GM12878 (cell line): Measurements from ENCODE around the gene C18orf54. TPM values are rescaled to one million over a fixed set of nuclear protein-coding genes. Genes with fewer than 3 reads are reported as not detected.

Source experiments
- ATAC-seq: fragments of 200-7000 bp; cut with Tn5 transposase; 3 replicates; pipeline ENCODE4 v1.9.1; 2020; ENCODE audit warnings: mild to moderate bottlenecking, moderate library complexity
- BruUV-seq: library from RNA; stranded (reverse); fragments of 400-500 nt; replicated peaks from 2 replicates; lab custom pipeline; 2021; lab: Mats Ljungman, UMichigan
- CTCF ChIA-PET: fragments of 300-600 bp; sonication (Branson Sonifier 250); formaldehyde crosslinking; extraction: SDS; loops from one replicate; lab custom pipeline; 2021; ENCODE audit warnings: inconsistent platforms; lab: Yijun Ruan, JAX
- POLR2A ChIA-PET: fragments of 350-600 bp; formaldehyde crosslinking; extraction: SDS; loops from one replicate; lab custom pipeline; 2021; ENCODE audit warnings: inconsistent platforms; lab: Charles Lee
- RAD21 ChIA-PET: fragments of 300-600 bp; sonication (Branson Sonifier 250); formaldehyde crosslinking; loops from one replicate; lab custom pipeline; 2023; ENCODE audit warnings: antibody characterized with exemption; ENCODE audit not compliant: unreplicated experiment; lab: Charles Lee
- SMC1A ChIA-PET: fragments of 300-600 bp; sonication (Branson Sonifier 250); formaldehyde crosslinking; loops from one replicate; lab custom pipeline; 2023; ENCODE audit not compliant: unreplicated experiment, uncharacterized antibody; lab: Charles Lee
- DNase-seq: peaks from one replicate; pipeline ENCODE4 v3.0.0-alpha.2; 2011; ENCODE audit warnings: low read depth, low spot score
- FAIRE-seq: peaks from 3 replicates; lab custom pipeline; 2011; peaks lifted over from hg19 to GRCh38; lab: Jason Lieb, UNC
- H2AFZ ChIP-seq: 2 replicates; pipeline ENCODE4 v1.6.0; 2011; ENCODE audit warnings: low read depth, low read length, control low read depth; ENCODE audit not compliant: control insufficient read depth
- H3K27ac ChIP-seq: 2 replicates; pipeline ENCODE4 v1.5.1; 2011; ENCODE audit warnings: control low read depth; ENCODE audit not compliant: control insufficient read depth, insufficient read depth
- H3K27me3 ChIP-seq, 2 experiments: replicated peaks in 1 of 2; 2 replicates each; pipeline versions ENCODE4 v1.6.0 to v1.6.1; 2011; ENCODE audit warnings: low read length in 1 of 2; ENCODE audit not compliant: control insufficient read depth in 2 of 2, insufficient read depth in 2 of 2
- H3K36me3 ChIP-seq, 2 experiments: 2 replicates each; pipeline ENCODE4 v1.5.1; 2011; ENCODE audit warnings: low read length in 1 of 2; ENCODE audit not compliant: control insufficient read depth in 2 of 2, insufficient read depth in 2 of 2
- H3K4me1 ChIP-seq: 2 replicates; pipeline ENCODE4 v1.6.1; 2011; ENCODE audit warnings: mild to moderate bottlenecking, low read length, moderate library complexity, mixed read lengths; ENCODE audit not compliant: control insufficient read depth, insufficient read depth
- H3K4me2 ChIP-seq: 2 replicates; pipeline ENCODE4 v1.6.0; 2011; ENCODE audit warnings: control low read depth; ENCODE audit not compliant: control insufficient read depth, insufficient read depth
- H3K4me3 ChIP-seq: fragments of 200-600 bp; sonication (generic); 2 replicates; pipeline ENCODE4 v1.5.1; 2016
- H3K79me2 ChIP-seq: 2 replicates; pipeline ENCODE4 v1.6.0; 2011; ENCODE audit warnings: low read length; ENCODE audit not compliant: control insufficient read depth, insufficient read depth
- H3K9ac ChIP-seq: 2 replicates; pipeline ENCODE4 v1.8.0; 2011; ENCODE audit warnings: low read length, control low read depth, mixed read lengths; ENCODE audit not compliant: control insufficient read depth, insufficient read depth
- H3K9me3 ChIP-seq: replicated peaks from 3 replicates; pipeline ENCODE4 v1.5.1; 2011; ENCODE audit warnings: mild to moderate bottlenecking, low read length; ENCODE audit not compliant: control insufficient read depth, insufficient read depth
- H4K20me1 ChIP-seq: 2 replicates; pipeline ENCODE4 v1.6.0; 2011; ENCODE audit not compliant: control insufficient read depth, insufficient read depth
- BRCA1 ChIP-seq: IDR thresholded peaks from 2 replicates; pipeline ENCODE4 v1.6.1; 2011; ENCODE audit warnings: low read depth, low read length, improper control_type of control experiment
- EED ChIP-seq: sonication (generic); IDR thresholded peaks from 2 replicates; pipeline ENCODE4 v1.6.1; 2016; ENCODE audit warnings: antibody characterized with exemption, low read depth
- IKZF1 ChIP-seq: fragments of 450-650 bp; conservative IDR thresholded peaks from 2 replicates; pipeline ENCODE4 v1.6.1; 2017; ENCODE audit warnings: antibody characterized with exemption, mild to moderate bottlenecking
- MEF2B ChIP-seq: fragments of 450-650 bp; IDR thresholded peaks from 2 replicates; pipeline ENCODE4 v1.6.1; 2018; ENCODE audit warnings: mild to moderate bottlenecking, moderate library complexity; ENCODE audit not compliant: partially characterized antibody, poor library complexity, severe bottlenecking
- NR2C2 ChIP-seq: IDR thresholded peaks from 2 replicates; pipeline ENCODE4 v1.6.1; 2011; ENCODE audit warnings: borderline replicate concordance, low read depth; ENCODE audit not compliant: control insufficient read depth, insufficient read length
- POLR2AphosphoS2 ChIP-seq: IDR thresholded peaks from 2 replicates; pipeline ENCODE4 v1.6.1; 2011; ENCODE audit warnings: low read depth, mild to moderate bottlenecking, low read length, improper control_type of control experiment, moderate library complexity
- RAD21 ChIP-seq: IDR thresholded peaks from 2 replicates; pipeline ENCODE4 v1.6.1; 2011; ENCODE audit warnings: mild to moderate bottlenecking, low read depth, low read length, moderate library complexity; ENCODE audit not compliant: insufficient read depth
- SIX5 ChIP-seq: IDR thresholded peaks from 2 replicates; pipeline ENCODE4 v1.6.1; 2011; ENCODE audit warnings: mild to moderate bottlenecking, low read depth, low read length, moderate library complexity; ENCODE audit not compliant: severe bottlenecking
- TCF3 ChIP-seq: IDR thresholded peaks from 2 replicates; pipeline ENCODE4 v1.6.1; 2012; ENCODE audit warnings: low read depth, mild to moderate bottlenecking, low read length, borderline replicate concordance; ENCODE audit not compliant: insufficient read depth
- ZNF217 ChIP-seq: fragments of 450-650 bp; IDR thresholded peaks from 2 replicates; pipeline ENCODE4 v1.6.1; 2017; ENCODE audit warnings: antibody characterized with exemption, mild to moderate bottlenecking
- WGBS: methylation state at CpG from one replicate; pipeline ENCODE4 v1.1.6; 2016; ENCODE audit warnings: low lambda C conversion rate; ENCODE audit not compliant: insufficient replicate concordance, insufficient coverage; ENCODE audit errors: missing lambda C conversion rate; 5-methylcytosine and 5-hydroxymethylcytosine counted together
- in situ Hi-C: fragments of 300-500 bp; cut with MboI; formaldehyde crosslinking; loops from 9 replicates; pipeline ENCODE4 v1.14.3; 2018; ENCODE audit warnings: mixed read lengths
- intact Hi-C: fragments of 100-400 bp; cut with micrococcal nuclease; formaldehyde crosslinking; loops from one replicate; pipeline ENCODE4 v1.14.2; 2022; ENCODE audit not compliant: unreplicated experiment
- polyA plus RNA-seq, 11 experiments: library from polyadenylated mRNA; depleted of rRNA in 4 of 11; unstranded in 6 of 11; stranded (reverse) in 5 of 11; fragments of >200 nt; fragmentation: Nextera tagmentation in 4 of 11; fragmentation: Illumina TruSeq in 1 of 11; extraction: Ambion mirVana in 4 of 11; extraction: Trizol in 1 of 11; gene quantifications; 1 replicate in 1 of 11; 2 replicates in 10 of 11; pipeline versions ENCODE4 v1.2.1 to v1.2.3, GENCODE V29; 2011 to 2016; ENCODE audit warnings: inconsistent platforms in 2 of 11, missing spikeins in 2 of 11, low read depth in 1 of 11
- total RNA-seq, 4 experiments: library from RNA; depleted of rRNA in 3 of 4; stranded (reverse); fragments of >200 nt in 3 of 4; fragmentation: Illumina TruSeq in 1 of 4; extraction: Trizol in 1 of 4; gene quantifications; 2 replicates each; pipeline versions ENCODE4 v1.2.1 to v1.2.3, GENCODE V29; 2013 to 2021
- TF ChIP-seq, protein P1 (sequence below): IDR thresholded peaks from 2 replicates; pipeline ENCODE4 v1.6.1; 2011; ENCODE audit warnings: low read depth, mild to moderate bottlenecking, low read length, moderate library complexity, borderline replicate concordance; ENCODE audit errors: extremely low read depth
- TF ChIP-seq, protein P2 (sequence below): fragments of 450-650 bp; formaldehyde crosslinking; IDR thresholded peaks from 2 replicates; pipeline ENCODE4 v1.4.0; 2020; ENCODE audit warnings: mild to moderate bottlenecking, moderate library complexity

C18orf54 gene
- total and polyA plus RNA-seq, 10 of the 15 experiments (the other 5 are each of a cell fraction or from before 2014, with no cell fraction given): 1.2 to 7.6 (median 2.8) TPM

DNA sequence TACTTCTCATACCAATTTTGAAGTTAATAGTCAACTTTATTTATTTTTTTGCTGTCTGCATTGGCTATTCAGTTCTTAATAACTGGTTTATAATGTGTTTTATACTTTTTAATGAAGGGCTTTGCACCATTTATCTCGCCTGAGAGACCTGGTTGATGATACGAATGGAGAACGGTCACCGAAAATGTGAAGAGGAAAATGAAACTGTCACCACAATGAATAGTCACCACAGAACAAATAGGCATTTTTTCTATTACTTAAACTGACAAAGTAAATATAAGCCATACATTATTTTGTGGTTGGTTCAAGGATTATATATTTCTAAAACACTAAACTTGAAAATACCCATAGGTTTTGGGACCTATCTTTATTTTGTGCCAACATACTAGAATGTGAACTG lies 20.4 kb downstream of the C18orf54 start (continued):
- TF ChIP-seq, protein P1, sequence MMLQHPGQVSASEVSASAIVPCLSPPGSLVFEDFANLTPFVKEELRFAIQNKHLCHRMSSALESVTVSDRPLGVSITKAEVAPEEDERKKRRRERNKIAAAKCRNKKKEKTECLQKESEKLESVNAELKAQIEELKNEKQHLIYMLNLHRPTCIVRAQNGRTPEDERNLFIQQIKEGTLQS: no peak
- no peak for TF ChIP-seq EED

DNA sequence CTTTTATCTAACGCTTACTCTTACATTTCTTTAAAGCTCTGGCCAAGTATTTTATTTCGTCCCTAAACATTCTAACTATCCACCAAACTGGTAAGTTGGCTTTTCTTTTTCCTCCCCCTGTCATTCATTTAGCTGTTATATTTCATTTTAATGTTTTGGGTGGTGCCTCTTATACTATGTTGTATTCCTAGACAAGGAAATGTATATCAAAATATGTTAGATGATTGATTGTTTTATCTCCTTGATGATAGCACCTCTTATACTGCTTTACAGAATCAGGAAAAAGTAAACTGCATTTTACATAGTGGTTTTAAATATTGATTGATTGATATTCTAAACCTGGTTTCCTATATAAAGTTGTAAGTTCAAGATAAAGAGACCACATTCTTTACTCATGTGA lies 23.9 kb downstream of the C18orf54 start:
- intact Hi-C loops (no loop called here), in situ Hi-C loops (no loop called here)
- H3K9ac ChIP-seq: no peak overlapping the region
- ChIA-PET RAD21 (no interaction called here), CTCF (interaction anchor here (0.8 to 2.1 kb wide), 2 partner anchors 11 to 52 kb away, joined by 3 to 6 read pairs; no protein-coding TSS in a partner anchor), SMC1A (interaction anchor here (1.7 kb wide), 1 partner anchor 111 kb away, joined by 4 read pairs; no protein-coding TSS in a partner anchor)
- no peak for ATAC-seq
- DNase-seq: no peak
- no peak overlapping the region for H3K27ac ChIP-seq
- no peak overlapping the region for H3K4me3 ChIP-seq
- no peaks in the 10 kb centered on the region for H3K9me3 ChIP-seq
- H3K27me3 ChIP-seq: no peaks in the 10 kb centered on the region
- H3K4me2 ChIP-seq: no peak overlapping the region
- no peak for FAIRE-seq
- H2AFZ ChIP-seq: no peak overlapping the region
- H3K4me1 ChIP-seq: no peaks in the 10 kb centered on the region
- BruUV-seq: no TSS peak
- H4K20me1 ChIP-seq: no peaks in the 10 kb centered on the region
- no peak for TF ChIP-seq IKZF1
- TF ChIP-seq, all 136 proteins: peak for 0
- POLR2A ChIA-PET: no interaction called here
- 98% methylated on average over 2 of the region's 2 CpGs for WGBS
- H3K79me2 ChIP-seq: no peaks in the 10 kb centered on the region
- no peaks in the 10 kb centered on the region for H3K36me3 ChIP-seq

DNA sequence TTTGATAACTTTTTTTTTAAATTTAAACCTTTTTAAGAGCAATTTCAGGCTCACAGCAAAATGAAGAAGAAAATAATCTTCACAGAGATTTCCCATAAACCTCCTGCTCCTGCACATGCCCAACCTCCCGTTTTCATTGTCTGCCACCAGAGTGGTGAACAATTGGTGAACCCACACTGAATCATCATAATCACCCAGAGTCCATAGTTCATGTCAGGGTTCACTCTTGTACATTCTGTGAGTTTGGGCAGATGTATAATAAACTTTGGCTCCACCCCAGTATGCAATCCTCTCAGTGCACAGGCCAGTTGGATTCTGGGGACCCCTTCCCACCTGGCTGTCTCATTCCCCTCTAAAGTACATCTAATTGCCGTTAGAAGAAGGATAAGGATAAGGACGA lies 24.4 kb downstream of the C18orf54 start:
- RAD21 ChIA-PET: no interaction called here
- no peaks in the 10 kb centered on the region for H4K20me1 ChIP-seq
- POLR2A ChIA-PET: no interaction called here
- ATAC-seq: no peak
- no peak for FAIRE-seq
- no peaks in the 10 kb centered on the region for H3K4me1 ChIP-seq
- no peak for DNase-seq
- H3K4me3 ChIP-seq: no peak overlapping the region
- H3K27me3 ChIP-seq: no peaks in the 10 kb centered on the region
- intact Hi-C loops: no loop called here
- BruUV-seq: no TSS peak
- no peaks in the 10 kb centered on the region for H3K36me3 ChIP-seq
- no peak overlapping the region for H3K27ac ChIP-seq
- 98% methylated on average over 3 of the region's 3 CpGs for WGBS
- in situ Hi-C loops: no loop called here
- no peak overlapping the region for H3K4me2 ChIP-seq
- SMC1A ChIA-PET: interaction anchor here (1.7 kb wide), 1 partner anchor 111 kb away, joined by 4 read pairs; no protein-coding TSS in a partner anchor
- no peaks in the 10 kb centered on the region for H3K9me3 ChIP-seq
- CTCF ChIA-PET: interaction anchor here (0.8 to 2.1 kb wide), 2 partner anchors 10 to 53 kb away, joined by 3 to 6 read pairs; no protein-coding TSS in a partner anchor
- no peak overlapping the region for H2AFZ ChIP-seq
- H3K9ac ChIP-seq: no peak overlapping the region
- H3K79me2 ChIP-seq: no peaks in the 10 kb centered on the region
- TF ChIP-seq, protein P2, sequence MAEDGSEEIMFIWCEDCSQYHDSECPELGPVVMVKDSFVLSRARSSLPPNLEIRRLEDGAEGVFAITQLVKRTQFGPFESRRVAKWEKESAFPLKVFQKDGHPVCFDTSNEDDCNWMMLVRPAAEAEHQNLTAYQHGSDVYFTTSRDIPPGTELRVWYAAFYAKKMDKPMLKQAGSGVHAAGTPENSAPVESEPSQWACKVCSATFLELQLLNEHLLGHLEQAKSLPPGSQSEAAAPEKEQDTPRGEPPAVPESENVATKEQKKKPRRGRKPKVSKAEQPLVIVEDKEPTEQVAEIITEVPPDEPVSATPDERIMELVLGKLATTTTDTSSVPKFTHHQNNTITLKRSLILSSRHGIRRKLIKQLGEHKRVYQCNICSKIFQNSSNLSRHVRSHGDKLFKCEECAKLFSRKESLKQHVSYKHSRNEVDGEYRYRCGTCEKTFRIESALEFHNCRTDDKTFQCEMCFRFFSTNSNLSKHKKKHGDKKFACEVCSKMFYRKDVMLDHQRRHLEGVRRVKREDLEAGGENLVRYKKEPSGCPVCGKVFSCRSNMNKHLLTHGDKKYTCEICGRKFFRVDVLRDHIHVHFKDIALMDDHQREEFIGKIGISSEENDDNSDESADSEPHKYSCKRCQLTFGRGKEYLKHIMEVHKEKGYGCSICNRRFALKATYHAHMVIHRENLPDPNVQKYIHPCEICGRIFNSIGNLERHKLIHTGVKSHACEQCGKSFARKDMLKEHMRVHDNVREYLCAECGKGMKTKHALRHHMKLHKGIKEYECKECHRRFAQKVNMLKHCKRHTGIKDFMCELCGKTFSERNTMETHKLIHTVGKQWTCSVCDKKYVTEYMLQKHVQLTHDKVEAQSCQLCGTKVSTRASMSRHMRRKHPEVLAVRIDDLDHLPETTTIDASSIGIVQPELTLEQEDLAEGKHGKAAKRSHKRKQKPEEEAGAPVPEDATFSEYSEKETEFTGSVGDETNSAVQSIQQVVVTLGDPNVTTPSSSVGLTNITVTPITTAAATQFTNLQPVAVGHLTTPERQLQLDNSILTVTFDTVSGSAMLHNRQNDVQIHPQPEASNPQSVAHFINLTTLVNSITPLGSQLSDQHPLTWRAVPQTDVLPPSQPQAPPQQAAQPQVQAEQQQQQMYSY (CRISPR knock-in tag): no peak
- TF ChIP-seq IKZF1: no peak
- TF ChIP-seq SIX5: no peak
- TF ChIP-seq TCF3: no peak
- TF ChIP-seq POLR2AphosphoS2: no peak
- TF ChIP-seq NR2C2: no peak
- no peak for TF ChIP-seq RAD21
- TF ChIP-seq BRCA1: no peak
- no peak for TF ChIP-seq ZNF217
- no peak for TF ChIP-seq MEF2B
